ENCODE results near the gene KIRREL3.

DNA sequence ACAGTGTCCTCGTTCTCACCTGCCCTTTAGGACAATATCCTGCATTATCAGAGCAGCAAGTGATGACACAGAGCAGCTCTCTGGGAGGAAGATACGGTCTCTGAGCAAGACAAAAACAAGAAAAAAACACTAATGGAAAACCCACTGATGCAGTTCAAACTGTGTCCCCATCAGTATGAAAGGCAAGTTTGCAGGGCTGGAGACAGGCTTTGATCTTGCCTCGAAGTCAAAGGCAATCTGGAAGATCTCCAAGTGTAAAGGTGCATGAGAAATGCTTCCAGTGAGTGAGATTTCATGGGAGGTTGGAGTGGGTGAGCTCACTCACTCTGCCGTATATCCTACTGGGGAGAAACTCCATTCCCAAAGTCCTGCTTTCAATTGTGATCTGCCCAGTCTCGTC is 157.5 kb downstream of the KIRREL3 start:
- TF ChIP-seq, protein P1, sequence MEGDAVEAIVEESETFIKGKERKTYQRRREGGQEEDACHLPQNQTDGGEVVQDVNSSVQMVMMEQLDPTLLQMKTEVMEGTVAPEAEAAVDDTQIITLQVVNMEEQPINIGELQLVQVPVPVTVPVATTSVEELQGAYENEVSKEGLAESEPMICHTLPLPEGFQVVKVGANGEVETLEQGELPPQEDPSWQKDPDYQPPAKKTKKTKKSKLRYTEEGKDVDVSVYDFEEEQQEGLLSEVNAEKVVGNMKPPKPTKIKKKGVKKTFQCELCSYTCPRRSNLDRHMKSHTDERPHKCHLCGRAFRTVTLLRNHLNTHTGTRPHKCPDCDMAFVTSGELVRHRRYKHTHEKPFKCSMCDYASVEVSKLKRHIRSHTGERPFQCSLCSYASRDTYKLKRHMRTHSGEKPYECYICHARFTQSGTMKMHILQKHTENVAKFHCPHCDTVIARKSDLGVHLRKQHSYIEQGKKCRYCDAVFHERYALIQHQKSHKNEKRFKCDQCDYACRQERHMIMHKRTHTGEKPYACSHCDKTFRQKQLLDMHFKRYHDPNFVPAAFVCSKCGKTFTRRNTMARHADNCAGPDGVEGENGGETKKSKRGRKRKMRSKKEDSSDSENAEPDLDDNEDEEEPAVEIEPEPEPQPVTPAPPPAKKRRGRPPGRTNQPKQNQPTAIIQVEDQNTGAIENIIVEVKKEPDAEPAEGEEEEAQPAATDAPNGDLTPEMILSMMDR (IDR thresholded peaks at IDR 0.05): no peak
- no peak for TF ChIP-seq POLR2A (IDR thresholded peaks at IDR 0.05)

All from esophagus squamous epithelium (tissue), 4 donors.